Measurements from ENCODE around the gene ABCC10. TPM values are rescaled to one million over a fixed set of nuclear protein-coding genes. Genes with fewer than 3 reads are reported as not detected.
"Not testable (repeated sequence)": the region's sequence is repeated elsewhere in the genome, so short reads cannot be mapped to it uniquely, and the experiment has no call there.

Gene ABCC10
- total RNA-seq, 1 experiment from 2014 or later = 28.4 TPM

- Histone ChIP-seq H3K36me3 (ENCODE audit: low read depth) (no peaks in the 10 kb centered on the region), H3K4me1 (replicated peaks; ENCODE audit: insufficient read depth) (peaks cover 7% of the 10 kb centered on the region), H3K4me2 (no peak overlapping the region), H2AFZ (no peak overlapping the region), H3K9me3 (ENCODE audit: insufficient read depth, low read depth) (no peaks in the 10 kb centered on the region), H3K9me2 (ENCODE audit: insufficient read depth) (peaks cover 5% of the 10 kb centered on the region; the same call in 1 of the 2 replicates), H4K20me1 (ENCODE audit: insufficient read depth) (no peaks in the 10 kb centered on the region), H3K4me3 (no peak overlapping the region), H3F3A (ENCODE audit: insufficient read depth, low read depth) (peaks cover 3% of the 10 kb centered on the region; the same call in 1 of the 2 replicates), H3K27ac (no peak overlapping the region), H3K79me2 (ENCODE audit: low read depth) (no peaks in the 10 kb centered on the region), H3K27me3 (ENCODE audit: insufficient read depth, low read depth) (no peaks in the 10 kb centered on the region)
- ChIA-PET POLR2A (ENCODE audit: unreplicated experiment) (no interaction called here), CTCF (no interaction called here)
- BruUV-seq (replicated peaks) = no TSS peak
- no peak for DNase-seq
- intact Hi-C loops (cut with micrococcal nuclease; ENCODE audit: unreplicated experiment) = no loop called here
- TF ChIP-seq CTCF (conservative IDR thresholded peaks at IDR 0.05) (no peak), EZH2 (IDR thresholded peaks at IDR 0.05; ENCODE audit: low read depth) (no peak)
Measured at GRCh38 chr6:43378631-43379030, 48.7 kb upstream of the ABCC10 start.

- DNase-seq; H4K20me1 ChIP-seq (ENCODE audit: insufficient read depth); H3K79me2 ChIP-seq (ENCODE audit: low read depth); H3F3A ChIP-seq (ENCODE audit: insufficient read depth, low read depth); BruUV-seq (replicated peaks); H3K4me1 ChIP-seq (replicated peaks; ENCODE audit: insufficient read depth); POLR2A ChIA-PET (ENCODE audit: unreplicated experiment); H3K27me3 ChIP-seq (ENCODE audit: insufficient read depth, low read depth); H2AFZ ChIP-seq; H3K9me3 ChIP-seq (ENCODE audit: insufficient read depth, low read depth); H3K36me3 ChIP-seq (ENCODE audit: low read depth); H3K9me2 ChIP-seq (ENCODE audit: insufficient read depth); intact Hi-C loops (cut with micrococcal nuclease; ENCODE audit: unreplicated experiment); H3K27ac ChIP-seq; H3K4me3 ChIP-seq; H3K4me2 ChIP-seq: not testable (repeated sequence)
- CTCF ChIA-PET = interaction anchor here (0.7 to 1.2 kb wide), 2 partner anchors 115 to 184 kb away, joined by 5 to 6 read pairs; no protein-coding TSS in a partner anchor
Measured at GRCh38 chr6:43380858-43381257, 46.5 kb upstream of the ABCC10 start.

DNA sequence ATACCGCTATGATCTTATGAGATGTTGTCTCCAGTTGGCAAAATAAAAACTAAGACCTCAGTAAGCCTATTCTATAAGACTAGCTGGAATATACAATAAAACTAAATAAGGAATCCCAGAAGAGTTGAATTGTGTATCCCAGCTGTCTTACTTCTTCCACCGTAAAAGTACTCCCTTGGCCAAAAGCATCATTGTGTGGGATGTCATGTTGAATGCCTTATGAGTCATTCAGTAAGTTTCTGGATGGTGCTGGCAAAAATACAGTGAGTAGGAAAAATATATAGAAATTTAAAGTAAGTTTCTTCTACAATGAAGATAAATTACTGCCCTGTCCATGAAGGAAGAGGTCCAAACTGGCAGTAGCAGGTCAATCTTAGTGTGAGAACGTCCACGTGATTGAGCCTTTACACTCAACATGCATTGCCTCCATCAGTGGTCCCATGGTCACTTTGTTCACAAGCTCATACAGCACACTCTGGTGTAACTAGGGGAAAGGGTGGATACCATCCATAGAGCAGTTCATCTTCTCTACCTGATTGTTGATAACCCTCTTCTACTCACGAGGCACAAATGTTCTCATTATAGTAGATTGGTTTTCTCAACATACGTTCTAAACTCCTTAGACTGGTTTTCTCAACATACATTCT is 44.2 kb upstream of the ABCC10 start:
- H3K4me2 ChIP-seq = no peak overlapping the region
- no peak overlapping the region for H3K4me3 ChIP-seq
- H3K9me2 ChIP-seq (ENCODE audit: insufficient read depth) = no peaks in the 10 kb centered on the region
- no peaks in the 10 kb centered on the region for H3K27me3 ChIP-seq (ENCODE audit: insufficient read depth, low read depth)
- H2AFZ ChIP-seq = no peak overlapping the region
- POLR2A ChIA-PET (ENCODE audit: unreplicated experiment) = interaction anchor here (0.7 kb wide), 1 partner anchor 94 kb away, joined by 12 read pairs; the partner anchor contains the start of gene TJAP1
- H3F3A ChIP-seq (ENCODE audit: insufficient read depth, low read depth) = peaks cover under 1% of the 10 kb centered on the region; the same call in 1 of the 2 replicates
- DNase-seq = no peak
- no peaks in the 10 kb centered on the region for H4K20me1 ChIP-seq (ENCODE audit: insufficient read depth)
- no TSS peak for BruUV-seq (replicated peaks)
- H3K27ac ChIP-seq = no peak overlapping the region
- no peaks in the 10 kb centered on the region for H3K79me2 ChIP-seq (ENCODE audit: low read depth)
- TF ChIP-seq CTCF (conservative IDR thresholded peaks at IDR 0.05) = no peak
- no peak for TF ChIP-seq EZH2 (IDR thresholded peaks at IDR 0.05; ENCODE audit: low read depth)
- intact Hi-C loops (cut with micrococcal nuclease; ENCODE audit: unreplicated experiment) = no loop called here
- H3K36me3 ChIP-seq (ENCODE audit: low read depth) = no peaks in the 10 kb centered on the region
- H3K4me1 ChIP-seq (replicated peaks; ENCODE audit: insufficient read depth) = no peaks in the 10 kb centered on the region
- CTCF ChIA-PET = interaction anchor here (0.5 kb wide), 1 partner anchor 1159 kb away, joined by 10 read pairs; no protein-coding TSS in a partner anchor
- no peaks in the 10 kb centered on the region for H3K9me3 ChIP-seq (ENCODE audit: insufficient read depth, low read depth)
